Stomach (tissue), 9 donors: ENCODE results near the gene COPE. TPM values are rescaled to one million over a fixed set of nuclear protein-coding genes. Genes with fewer than 3 reads are reported as not detected.

Experiments used
- DNase-seq, 2 donors: peaks; one replicate each; pipeline versions ENCODE4 v3.0.0 to v3.0.0-alpha.2; 2013 to 2019
- H3K27ac ChIP-seq, 5 donors: fragments of 200-600 bp in 4 of 5; sonication (generic) in 4 of 5; one replicate each; pipeline ENCODE4 v1.5.1; 2013 to 2019; ENCODE audit warnings: mild to moderate bottlenecking in 1 of 5, moderate library complexity in 1 of 5
- H3K27me3 ChIP-seq, 3 donors: fragments of 200-600 bp; sonication (generic); one replicate each; pipeline ENCODE4 v1.5.1; 2017 to 2019; ENCODE audit warnings: mixed run types in 1 of 3
- H3K36me3 ChIP-seq, 4 donors: fragments of 200-600 bp; sonication (generic); 1 replicate in 3 of 4; 2 replicates in 1 of 4; pipeline ENCODE4 v1.5.1; 2016 to 2019
- H3K4me1 ChIP-seq, 4 donors: fragments of 200-600 bp; sonication (generic); one replicate each; pipeline ENCODE4 v1.5.1; 2016 to 2019
- H3K4me3 ChIP-seq, 4 donors: fragments of 200-600 bp; sonication (generic) in 3 of 4; one replicate each; pipeline ENCODE4 v1.5.1; 2016 to 2019; ENCODE audit warnings: mild to moderate bottlenecking in 1 of 4
- H3K9me3 ChIP-seq, 4 donors: fragments of 200-600 bp; sonication (generic); one replicate each; pipeline ENCODE4 v1.5.1; 2016 to 2019
- CTCF ChIP-seq, 7 experiments: fragments of 450-650 bp in 4 of 7; fragments of 200-600 bp in 3 of 7; sonication (generic) in 3 of 7; IDR thresholded peaks; one replicate each; pipeline ENCODE4 v1.5.1; 2016 to 2019; ENCODE audit warnings: antibody characterized with exemption in 7 of 7, control low read depth in 2 of 7, mild to moderate bottlenecking in 1 of 7
- EP300 ChIP-seq: sonication (generic); formaldehyde crosslinking; IDR thresholded peaks from one replicate; pipeline ENCODE4 v1.6.1; 2017; ENCODE audit warnings: antibody characterized with exemption
- POLR2A ChIP-seq, 4 donors: fragments of 450-650 bp; IDR thresholded peaks; one replicate each; pipeline ENCODE4 v1.6.1; 2016; ENCODE audit warnings: antibody characterized with exemption in 4 of 4, control low read depth in 2 of 4, mild to moderate bottlenecking in 1 of 4, moderate library complexity in 1 of 4
- POLR2AphosphoS5 ChIP-seq, 3 donors: sonication (generic); formaldehyde crosslinking; IDR thresholded peaks; one replicate each; pipeline ENCODE4 v1.6.1; 2016; ENCODE audit warnings: antibody characterized with exemption in 3 of 3
- WGBS, 5 donors: extraction: QIAGEN DNeasy Blood & Tissue Kit in 3 of 5; methylation state at CpG; one replicate each; pipeline versions ENCODE4 v1.1.5 to v1.1.7; 2013 to 2018; 5-methylcytosine and 5-hydroxymethylcytosine counted together
- intact Hi-C: fragments of 100-400 bp; cut with DNase I; formaldehyde crosslinking; loops from one replicate; pipeline ENCODE4 v1.15.1; 2023; ENCODE audit warnings: low total_unique reads
- polyA plus RNA-seq, 3 donors: library from polyadenylated mRNA; stranded (reverse); fragments of 200-250 nt; gene quantifications; one replicate each; pipeline ENCODE4 v1.2.3, GENCODE V29; 2013
- total RNA-seq, 5 donors: library from RNA; depleted of rRNA; stranded (reverse); fragments of >200 nt; gene quantifications; one replicate each; pipeline versions ENCODE4 v1.1.0 to v1.2.3, GENCODE V29; 2014 to 2016
- donor health status: healthy with polysubstance abuse.
- donor health status: Bipolar disorder and iron deficiency.
- donor health status: healthy.

Gene COPE
- total and polyA plus RNA-seq, 8 donors = 76.7 to 283 (median 209) TPM

DNA sequence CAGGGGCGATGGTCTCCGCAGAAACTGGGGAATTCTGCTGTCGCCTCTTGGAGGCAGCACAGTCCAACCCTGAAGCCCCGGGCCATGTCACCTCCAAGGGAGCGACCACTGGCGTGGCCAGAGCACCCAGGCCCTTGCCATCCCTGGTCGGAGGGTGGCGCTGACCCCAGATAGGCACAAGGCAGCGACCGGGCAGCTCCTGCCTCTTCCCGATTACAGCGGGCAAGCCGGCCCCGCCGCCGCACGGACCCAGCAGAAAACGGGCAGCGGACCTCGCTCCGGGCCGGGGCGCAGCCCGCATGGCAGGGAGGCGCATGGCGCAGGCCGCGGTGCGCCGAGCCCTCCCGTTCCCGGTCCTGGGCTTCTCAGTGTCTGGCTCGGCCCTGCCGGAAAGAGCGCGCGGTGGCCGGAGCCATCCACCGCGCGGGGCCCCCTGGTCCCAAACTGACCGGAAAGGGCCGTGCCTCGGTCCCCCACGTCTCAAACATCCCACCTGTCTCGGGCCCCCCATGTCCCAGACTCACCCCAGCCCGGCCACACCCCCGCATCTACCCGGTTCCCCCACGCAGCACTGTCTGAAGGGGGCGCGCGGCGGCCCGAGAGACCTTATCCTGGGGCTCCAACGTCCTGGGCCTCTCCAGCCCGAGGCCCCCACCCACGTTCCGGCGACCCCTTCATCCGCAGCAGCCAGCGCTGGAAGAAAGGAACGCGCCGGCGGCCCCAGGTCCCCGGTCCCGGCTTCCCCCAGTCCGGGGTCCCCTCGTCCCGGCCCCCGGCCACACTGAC, 24.0 kb downstream of the COPE start:
- peaks cover 5 to 50% (median 34%) of the 10 kb centered on the region in 3 donors for H3K27me3 ChIP-seq
- peak in 1 of 2 donors; percentile 76 for DNase-seq
- peaks cover 7 to 21% (median 16%) of the 10 kb centered on the region in 4 donors for H3K36me3 ChIP-seq
- intact Hi-C loops = no loop called here
- WGBS, 5 donors = 1 to 2% (median 1%) methylated on average over 30 to 72 of the region's 72 CpGs; no CpG with 5 or more reads in 1 of the 5 donors
- no peaks in the 10 kb centered on the region for H3K9me3 ChIP-seq
- peak overlapping the region in 2 of 5 donors; percentile 7 to 38 for H3K27ac ChIP-seq
- H3K4me3 ChIP-seq = peak overlapping the region; percentile 36 to 50 (median 43)
- H3K4me1 ChIP-seq = peaks cover 13 to 48% (median 27%) of the 10 kb centered on the region in 4 donors
- TF ChIP-seq POLR2AphosphoS5 (IDR thresholded peaks at IDR 0.05) (no peak), POLR2A (IDR thresholded peaks at IDR 0.05) (no peak), CTCF (IDR thresholded peaks at IDR 0.05) (peak in 1 of 7 experiments; percentile 5), EP300 (no peak)

DNA sequence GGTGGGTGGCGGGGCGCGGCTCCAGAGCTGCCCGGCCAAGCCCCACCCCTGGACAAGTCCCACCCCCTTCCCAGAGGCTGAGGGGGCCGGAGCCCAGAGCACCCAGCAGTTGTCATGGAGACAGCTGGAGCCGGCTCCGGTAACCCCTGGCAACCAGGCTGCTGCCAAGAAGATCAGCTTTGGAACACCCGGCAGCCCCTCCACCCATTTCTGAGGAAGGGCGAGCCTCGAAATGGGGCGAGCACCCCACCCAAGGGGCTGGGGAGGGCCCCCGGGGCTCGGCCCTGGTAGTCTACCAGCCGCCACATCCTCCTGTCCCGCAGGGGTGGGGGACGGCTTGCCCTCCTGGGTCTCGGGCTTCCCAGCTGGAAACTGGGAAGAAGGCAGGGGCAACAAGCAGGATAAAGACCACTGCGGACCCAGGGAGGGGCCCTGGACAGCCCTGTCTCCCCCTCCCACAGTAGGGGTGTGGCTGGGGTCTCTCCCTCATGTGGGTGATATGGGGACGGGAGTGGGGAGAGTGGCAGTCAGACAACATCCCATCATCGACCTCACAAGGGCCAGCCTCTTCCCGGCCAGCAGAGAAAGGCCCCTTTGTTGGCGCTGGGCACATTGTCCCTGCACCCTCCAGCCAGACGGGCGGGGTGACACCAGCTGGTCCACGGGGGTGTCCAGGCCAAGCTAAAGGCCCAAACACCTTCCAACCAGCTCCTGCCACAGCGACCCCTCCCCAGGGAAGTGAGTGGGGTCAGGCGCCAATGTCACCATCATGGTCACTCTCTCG, 24.7 kb downstream of the COPE start:
- peaks cover 0 to 13% (median 8%) of the 10 kb centered on the region in 4 donors for H3K36me3 ChIP-seq
- WGBS, 5 donors = 4 to 11% (median 7%) methylated on average over 15 to 28 of the region's 28 CpGs; no CpG with 5 or more reads in 1 of the 5 donors
- DNase-seq = peak in 1 of 2 donors; percentile 91

GRCh38 chr19:18893587-18894253, 25.5 kb downstream of the COPE start:
- H3K4me1 ChIP-seq = peaks cover 13 to 43% (median 27%) of the 10 kb centered on the region in 4 donors
- no peak overlapping the region for H3K27ac ChIP-seq
- H3K4me3 ChIP-seq = no peak overlapping the region
- no peak for DNase-seq
- WGBS, 5 donors = 44 to 60% (median 47%) methylated on average over 17 to 18 of the region's 18 CpGs
- peaks cover 5 to 50% (median 34%) of the 10 kb centered on the region in 3 donors for H3K27me3 ChIP-seq
- intact Hi-C loops = no loop called here
- no peaks in the 10 kb centered on the region for H3K9me3 ChIP-seq
- H3K36me3 ChIP-seq = peaks cover 0 to 6% (median under 1%) of the 10 kb centered on the region in 4 donors
- TF ChIP-seq POLR2A (IDR thresholded peaks at IDR 0.05) (no peak), POLR2AphosphoS5 (IDR thresholded peaks at IDR 0.05) (no peak), EP300 (no peak), CTCF (IDR thresholded peaks at IDR 0.05) (no peak)

More for the DNA sequence above, 24.7 kb downstream of the COPE start:
- no peak for TF ChIP-seq POLR2A (IDR thresholded peaks at IDR 0.05)
- TF ChIP-seq CTCF (IDR thresholded peaks at IDR 0.05) = no peak
- TF ChIP-seq EP300 = no peak
- TF ChIP-seq POLR2AphosphoS5 (IDR thresholded peaks at IDR 0.05) = no peak
- Histone ChIP-seq H3K4me1 (peaks cover 13 to 48% (median 27%) of the 10 kb centered on the region in 4 donors), H3K27ac (peak overlapping the region in 2 of 5 donors; percentile 51), H3K27me3 (peaks cover 5 to 50% (median 34%) of the 10 kb centered on the region in 3 donors), H3K9me3 (no peaks in the 10 kb centered on the region), H3K4me3 (peak overlapping the region in 3 of 4 donors; percentile 41 to 50 (median 45))
- intact Hi-C loops = no loop called here
